Measurements from ENCODE around the gene KRT83.

Gene KRT83

GRCh38 chr12:52327052-52327829 is 6.0 kb upstream of the KRT83 start:
- Histone ChIP-seq H3K4me3 (ENCODE audit: low read length, poor library complexity, severe bottlenecking) (no peak overlapping the region), H3F3A (ENCODE audit: low read depth) (no peaks in the 10 kb centered on the region), H3K4me2 (ENCODE audit: low read depth, low read length, poor library complexity, severe bottlenecking) (no peak overlapping the region), H3K9me3 (ENCODE audit: insufficient read depth, low read depth, low read length) (no peaks in the 10 kb centered on the region), H3K36me3 (ENCODE audit: insufficient read depth, low read length) (no peaks in the 10 kb centered on the region), H3K27me3 (ENCODE audit: insufficient read depth, low read length, poor library complexity, severe bottlenecking) (no peaks in the 10 kb centered on the region), H3K9me2 (replicated peaks; ENCODE audit: low read depth, low read length) (no peaks in the 10 kb centered on the region), H3K4me1 (ENCODE audit: insufficient read depth, low read length, poor library complexity, severe bottlenecking) (no peaks in the 10 kb centered on the region), H3K9ac (ENCODE audit: low read depth, low read length, poor library complexity, severe bottlenecking) (no peak overlapping the region), H4K20me1 (ENCODE audit: insufficient read depth, low read length, poor library complexity, severe bottlenecking) (no peaks in the 10 kb centered on the region), H3K79me2 (ENCODE audit: insufficient read depth, low read length) (no peaks in the 10 kb centered on the region), H2AFZ (ENCODE audit: low read length) (no peak overlapping the region)
- peak; percentile 99 for TF ChIP-seq CTCF (conservative IDR thresholded peaks at IDR 0.05; ENCODE audit: low read length)
- TF ChIP-seq EZH2phosphoT487 (IDR thresholded peaks at IDR 0.05; ENCODE audit: borderline replicate concordance), result no peak

GRCh38 chr12:52324153-52324444 is 2.9 kb upstream of the KRT83 start:
- Histone ChIP-seq H4K20me1 (ENCODE audit: insufficient read depth, low read length, poor library complexity, severe bottlenecking) (no peaks in the 10 kb centered on the region), H3K4me3 (ENCODE audit: low read length, poor library complexity, severe bottlenecking) (no peak overlapping the region), H3F3A (ENCODE audit: low read depth) (no peaks in the 10 kb centered on the region), H3K36me3 (ENCODE audit: insufficient read depth, low read length) (no peaks in the 10 kb centered on the region), H3K27me3 (ENCODE audit: insufficient read depth, low read length, poor library complexity, severe bottlenecking) (no peaks in the 10 kb centered on the region), H2AFZ (ENCODE audit: low read length) (no peak overlapping the region), H3K9me3 (ENCODE audit: insufficient read depth, low read depth, low read length) (no peaks in the 10 kb centered on the region), H3K9me2 (replicated peaks; ENCODE audit: low read depth, low read length) (no peaks in the 10 kb centered on the region), H3K9ac (ENCODE audit: low read depth, low read length, poor library complexity, severe bottlenecking) (no peak overlapping the region), H3K79me2 (ENCODE audit: insufficient read depth, low read length) (no peaks in the 10 kb centered on the region), H3K4me1 (ENCODE audit: insufficient read depth, low read length, poor library complexity, severe bottlenecking) (no peaks in the 10 kb centered on the region), H3K4me2 (ENCODE audit: low read depth, low read length, poor library complexity, severe bottlenecking) (no peak overlapping the region)
- TF ChIP-seq CTCF (conservative IDR thresholded peaks at IDR 0.05; ENCODE audit: low read length), result no peak
- TF ChIP-seq EZH2phosphoT487 (IDR thresholded peaks at IDR 0.05; ENCODE audit: borderline replicate concordance), result no peak

- no peaks in the 10 kb centered on the region for H4K20me1 ChIP-seq (ENCODE audit: insufficient read depth, low read length, poor library complexity, severe bottlenecking)
- no peak overlapping the region for H2AFZ ChIP-seq (ENCODE audit: low read length)
- H3K79me2 ChIP-seq (ENCODE audit: insufficient read depth, low read length), result no peaks in the 10 kb centered on the region
- H3K4me2 ChIP-seq (ENCODE audit: low read depth, low read length, poor library complexity, severe bottlenecking), result no peak overlapping the region
- H3F3A ChIP-seq (ENCODE audit: low read depth), result no peaks in the 10 kb centered on the region
- no peak overlapping the region for H3K4me3 ChIP-seq (ENCODE audit: low read length, poor library complexity, severe bottlenecking)
- H3K9me2 ChIP-seq (replicated peaks; ENCODE audit: low read depth, low read length), result no peaks in the 10 kb centered on the region
- no peaks in the 10 kb centered on the region for H3K36me3 ChIP-seq (ENCODE audit: insufficient read depth, low read length)
- H3K9ac ChIP-seq (ENCODE audit: low read depth, low read length, poor library complexity, severe bottlenecking), result no peak overlapping the region
- TF ChIP-seq EZH2phosphoT487 (IDR thresholded peaks at IDR 0.05; ENCODE audit: borderline replicate concordance), result no peak
- no peak for TF ChIP-seq CTCF (conservative IDR thresholded peaks at IDR 0.05; ENCODE audit: low read length)
- no peaks in the 10 kb centered on the region for H3K27me3 ChIP-seq (ENCODE audit: insufficient read depth, low read length, poor library complexity, severe bottlenecking)
- peaks cover 4% of the 10 kb centered on the region for H3K4me1 ChIP-seq (ENCODE audit: insufficient read depth, low read length, poor library complexity, severe bottlenecking)
- H3K9me3 ChIP-seq (ENCODE audit: insufficient read depth, low read depth, low read length), result no peaks in the 10 kb centered on the region
These were observed 2.4 kb upstream of the KRT83 start for GRCh38 chr12:52323416-52324152.

All from Loucy (cell line).